Heart left ventricle (tissue), 16 donors: ENCODE measurements around the gene CDS1. TPM values are rescaled to one million over a fixed set of nuclear protein-coding genes. Genes with fewer than 3 reads are reported as not detected.

Experiments
- ATAC-seq, 4 donors: fragments of 200-7000 bp; cut with Tn5 transposase; one replicate each; pipeline ENCODE4 v1.9.1; 2020 to 2022; ENCODE audit warnings: moderate library complexity in 4 of 4, mild to moderate bottlenecking in 3 of 4, moderate number of reproducible peaks in 1 of 4
- DNase-seq, 5 donors: peaks; one replicate each; pipeline ENCODE4 v3.0.0-alpha.2; 2020
- H3K27ac ChIP-seq, 12 donors: fragments of 200-600 bp; sonication (generic) in 4 of 12; one replicate each; pipeline versions ENCODE4 v1.5.0 to v1.8.0; 2016 to 2022; ENCODE audit warnings: mild to moderate bottlenecking in 2 of 12
- H3K27me3 ChIP-seq, 9 donors: fragments of 200-600 bp; sonication (generic) in 2 of 9; one replicate each; pipeline versions ENCODE4 v1.5.1 to v1.8.0; 2016 to 2022; ENCODE audit warnings: mild to moderate bottlenecking in 3 of 9
- H3K36me3 ChIP-seq, 9 donors: fragments of 200-600 bp; sonication (generic) in 2 of 9; one replicate each; pipeline versions ENCODE4 v1.5.0 to v1.8.0; 2018 to 2022; ENCODE audit warnings: mild to moderate bottlenecking in 2 of 9
- H3K4me1 ChIP-seq, 12 donors: fragments of 200-600 bp; sonication (generic) in 4 of 12; one replicate each; pipeline versions ENCODE4 v1.5.0 to v1.8.0; 2016 to 2022; ENCODE audit warnings: mild to moderate bottlenecking in 3 of 12
- H3K4me3 ChIP-seq, 12 donors: fragments of 200-600 bp; sonication (generic) in 4 of 12; one replicate each; pipeline versions ENCODE4 v1.5.0 to v1.8.0; 2017 to 2022; ENCODE audit warnings: mild to moderate bottlenecking in 9 of 12, moderate library complexity in 4 of 12
- H3K9me3 ChIP-seq, 12 donors: fragments of 200-600 bp; sonication (generic) in 4 of 12; one replicate each; pipeline versions ENCODE4 v1.5.0 to v1.8.0; 2016 to 2022; ENCODE audit warnings: mild to moderate bottlenecking in 1 of 12
- POLR2A ChIP-seq, 2 donors: fragments of 450-650 bp; IDR thresholded peaks; one replicate each; pipeline ENCODE4 v1.6.1; 2017; ENCODE audit warnings: antibody characterized with exemption in 2 of 2, mild to moderate bottlenecking in 2 of 2, moderate library complexity in 2 of 2
- WGBS, 4 donors: extraction: QIAGEN DNeasy Blood & Tissue Kit in 2 of 4; methylation state at CpG; one replicate each; pipeline versions ENCODE4 v1.1.5 to v1.1.7; 2013 to 2018; 5-methylcytosine and 5-hydroxymethylcytosine counted together
- intact Hi-C, 10 donors: fragments of 100-400 bp; cut with DNase I; formaldehyde crosslinking; loops; one replicate each; pipeline versions ENCODE4 v1.11.1 to v1.14.2; 2022
- polyA plus RNA-seq, 2 donors: library from polyadenylated mRNA; stranded (reverse); fragments of 200-250 nt; gene quantifications; one replicate each; pipeline ENCODE4 v1.2.3, GENCODE V29; 2013
- total RNA-seq, 9 donors: library from RNA; depleted of rRNA in 2 of 9; stranded (reverse); fragments of >200 nt in 2 of 9; fragmentation: NEBNext Ultra II Directional in 3 of 9; extraction: Animal tissue kit (Norgen Biotek cat#: 25700) in 3 of 9; gene quantifications; one replicate each; pipeline versions ENCODE4 v1.1.0 to v1.2.4, GENCODE V29; 2016 to 2023
- TF ChIP-seq, protein P1 (sequence below), 12 donors: fragments of 200-600 bp; sonication (generic) in 4 of 12; IDR thresholded peaks; one replicate each; pipeline versions ENCODE4 v1.5.0 to v1.8.0; 2018 to 2022; ENCODE audit warnings: antibody characterized with exemption in 12 of 12, mild to moderate bottlenecking in 5 of 12
- donor health status: ischemic (EF 13 %, LVEDD 7.1; RV severe dilation, severe dysfunction).
- donor health status: healthy with polysubstance abuse.
- donor health status: DM: no; HTN: yes; CAD: no.
- donor health status: DM: no; HTN: no; CAD: no.
- donor health status: ischemic (EF 25% LVEDD 6.9; RV normal size, moderate dysfunction).
- donor health status: ischemic (EF 25% LVEDD 5.7; RV mildly dilated, moderate dysfunction).
- donor health status: healthy.
- donor health status: DM: yes; HTN: yes; CAD: no.
- donor health status: ischemic (EF 35%, LVEDD 5.7; RV mildly dilated, moderate dysfunction).
- donor health status: nonischemic (EF 11% LVEDD 7.7; RV severe dilation, severe dysfunction).
- donor health status: DM: yes; HTN: yes; CAD: no.
- donor health status: PGD.
- donor health status: ischemic (EF 29% LVEDD 5.4; RV normal size, mild dysfunction).
- donor health status: nonischemic (EF 23%, LVEDD 6.1; RV moderate dilation, normal function).

CDS1 gene
- total and polyA plus RNA-seq, 11 donors = 0.15 to 1.7 (median 0.44) TPM

DNA sequence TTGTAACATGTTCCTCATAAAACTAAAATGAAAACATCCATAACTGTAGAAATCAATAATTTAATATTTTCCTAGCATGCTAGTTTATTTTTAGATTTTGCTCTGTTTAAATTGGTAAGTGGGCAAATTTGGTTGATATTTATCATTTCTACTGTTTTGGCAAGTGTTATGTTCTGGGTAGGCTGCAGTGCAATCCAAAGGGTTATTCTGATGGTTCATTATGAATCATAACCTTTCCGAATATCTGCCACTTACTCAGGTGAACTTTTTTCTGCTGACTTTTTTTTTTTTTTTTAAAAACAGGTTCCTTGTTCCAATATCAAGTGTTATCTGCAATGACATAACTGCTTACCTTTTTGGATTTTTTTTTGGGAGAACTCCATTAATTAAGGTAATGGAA is 52.0 kb downstream of the CDS1 start:
- WGBS, 4 donors = 89 to 96% (median 91%) methylated on average over 1 of the region's 1 CpG

DNA sequence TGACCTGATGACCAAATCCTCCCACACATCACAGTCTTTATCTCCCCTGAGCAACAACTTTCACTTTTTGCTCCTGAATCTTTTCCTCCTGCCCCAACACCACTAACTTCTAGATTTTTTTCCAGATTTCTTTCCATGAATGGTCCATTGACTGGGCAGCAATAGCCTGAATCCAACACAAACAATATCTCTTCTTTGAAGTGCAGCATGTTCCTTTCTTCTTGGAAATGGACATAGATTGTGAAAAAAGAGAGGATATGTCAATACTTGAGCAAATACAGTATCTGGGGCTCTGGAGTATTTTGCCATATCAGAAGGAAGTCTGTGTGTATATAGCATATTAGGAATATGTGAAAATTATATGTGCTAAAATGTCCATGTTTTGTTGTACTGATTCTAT is 55.2 kb downstream of the CDS1 start:
- intact Hi-C loops = no loop called here
- TF ChIP-seq POLR2A (IDR thresholded peaks at IDR 0.05) = no peak
- TF ChIP-seq, protein P1, sequence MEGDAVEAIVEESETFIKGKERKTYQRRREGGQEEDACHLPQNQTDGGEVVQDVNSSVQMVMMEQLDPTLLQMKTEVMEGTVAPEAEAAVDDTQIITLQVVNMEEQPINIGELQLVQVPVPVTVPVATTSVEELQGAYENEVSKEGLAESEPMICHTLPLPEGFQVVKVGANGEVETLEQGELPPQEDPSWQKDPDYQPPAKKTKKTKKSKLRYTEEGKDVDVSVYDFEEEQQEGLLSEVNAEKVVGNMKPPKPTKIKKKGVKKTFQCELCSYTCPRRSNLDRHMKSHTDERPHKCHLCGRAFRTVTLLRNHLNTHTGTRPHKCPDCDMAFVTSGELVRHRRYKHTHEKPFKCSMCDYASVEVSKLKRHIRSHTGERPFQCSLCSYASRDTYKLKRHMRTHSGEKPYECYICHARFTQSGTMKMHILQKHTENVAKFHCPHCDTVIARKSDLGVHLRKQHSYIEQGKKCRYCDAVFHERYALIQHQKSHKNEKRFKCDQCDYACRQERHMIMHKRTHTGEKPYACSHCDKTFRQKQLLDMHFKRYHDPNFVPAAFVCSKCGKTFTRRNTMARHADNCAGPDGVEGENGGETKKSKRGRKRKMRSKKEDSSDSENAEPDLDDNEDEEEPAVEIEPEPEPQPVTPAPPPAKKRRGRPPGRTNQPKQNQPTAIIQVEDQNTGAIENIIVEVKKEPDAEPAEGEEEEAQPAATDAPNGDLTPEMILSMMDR (IDR thresholded peaks at IDR 0.05) = no peak
- no peak overlapping the region for H3K27ac ChIP-seq

More for the DNA sequence above, 52.0 kb downstream of the CDS1 start:
- Histone ChIP-seq H3K4me3 (no peak overlapping the region), H3K27ac (no peak overlapping the region), H3K27me3 (no peaks in the 10 kb centered on the region), H3K36me3 (no peaks in the 10 kb centered on the region), H3K9me3 (no peaks in the 10 kb centered on the region), H3K4me1 (peaks cover 0 to 3% (median 0%) of the 10 kb centered on the region in 12 donors)
- TF ChIP-seq POLR2A (IDR thresholded peaks at IDR 0.05) = no peak
- TF ChIP-seq, protein P1 (IDR thresholded peaks at IDR 0.05) = no peak
- ATAC-seq (no peak), DNase-seq (no peak)
- intact Hi-C loops = no loop called here

DNA sequence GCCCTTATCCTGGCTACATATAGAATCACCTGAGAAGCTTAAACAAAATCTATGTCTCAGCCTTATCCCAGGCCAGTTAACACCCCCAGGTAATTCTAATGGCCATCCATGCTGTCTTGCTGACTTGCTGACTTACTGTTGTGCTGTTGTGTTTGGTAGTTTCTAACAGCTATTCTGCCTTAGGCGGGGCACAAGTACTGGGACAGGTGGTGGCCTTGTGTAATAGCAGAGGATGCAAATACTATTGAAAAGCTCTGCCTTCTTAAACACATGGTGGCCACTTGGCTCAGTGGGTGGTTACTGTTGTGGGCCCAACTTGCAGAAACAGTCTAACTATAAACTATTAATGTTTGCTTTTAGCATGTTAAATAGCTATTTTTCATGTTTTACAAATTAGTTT is 56.2 kb downstream of the CDS1 start:
- intact Hi-C loops = no loop called here
- TF ChIP-seq POLR2A (IDR thresholded peaks at IDR 0.05) = no peak
- TF ChIP-seq, protein P1 (IDR thresholded peaks at IDR 0.05) = no peak
- 86 to 100% (median 92%) methylated on average over 1 of the region's 1 CpG for WGBS, 4 donors

More for the DNA sequence above, 55.2 kb downstream of the CDS1 start:
- Histone ChIP-seq H3K9me3 (no peaks in the 10 kb centered on the region), H3K4me1 (peaks cover 0 to 3% (median 0%) of the 10 kb centered on the region in 12 donors), H3K4me3 (no peak overlapping the region), H3K36me3 (no peaks in the 10 kb centered on the region), H3K27me3 (no peaks in the 10 kb centered on the region)
- DNase-seq (no peak), ATAC-seq (no peak)

DNA sequence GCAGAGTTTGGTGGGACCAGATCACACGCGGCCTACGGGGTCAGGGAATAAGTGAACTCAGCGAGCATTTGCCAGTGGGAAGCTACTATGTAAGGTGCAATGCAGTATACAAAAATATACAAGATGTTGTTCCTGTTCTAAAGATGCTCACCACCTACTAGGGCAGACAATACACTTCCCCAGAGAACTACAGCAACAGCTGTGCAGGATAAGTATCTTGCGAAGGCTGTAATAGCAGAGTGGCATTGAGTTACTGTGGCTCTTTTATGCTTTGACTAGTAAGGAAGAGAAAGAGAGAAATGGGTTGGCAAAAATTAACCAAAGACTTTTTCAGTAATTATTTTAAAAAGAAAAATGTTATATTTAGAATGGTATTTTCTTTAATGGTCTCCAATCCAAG is 61.2 kb downstream of the CDS1 start:
- DNase-seq = no peak
- H3K9me3 ChIP-seq = no peaks in the 10 kb centered on the region

More for the DNA sequence above, 56.2 kb downstream of the CDS1 start:
- no peak for ATAC-seq
- no peaks in the 10 kb centered on the region for H3K27me3 ChIP-seq
- H3K36me3 ChIP-seq = no peaks in the 10 kb centered on the region
- peaks cover 0 to 3% (median 0%) of the 10 kb centered on the region in 12 donors for H3K4me1 ChIP-seq
- DNase-seq = no peak
- no peak overlapping the region for H3K4me3 ChIP-seq
- H3K27ac ChIP-seq = no peak overlapping the region
- no peaks in the 10 kb centered on the region for H3K9me3 ChIP-seq

More for the DNA sequence above, 61.2 kb downstream of the CDS1 start:
- H3K27me3 ChIP-seq = no peaks in the 10 kb centered on the region
- peaks cover 0 to 7% (median 0%) of the 10 kb centered on the region in 12 donors for H3K4me1 ChIP-seq
- no peak overlapping the region for H3K27ac ChIP-seq
- intact Hi-C loops = no loop called here
- no peak overlapping the region for H3K4me3 ChIP-seq
- H3K36me3 ChIP-seq = no peaks in the 10 kb centered on the region
- no peak for TF ChIP-seq POLR2A (IDR thresholded peaks at IDR 0.05)
- TF ChIP-seq, protein P1 (IDR thresholded peaks at IDR 0.05) = no peak
- ATAC-seq = no peak
- WGBS, 4 donors = 88 to 92% (median 89%) methylated on average over 5 of the region's 5 CpGs
